ENCODE results near the gene PGF. TPM values are rescaled to one million over a fixed set of nuclear protein-coding genes. Genes with fewer than 3 reads are reported as not detected.

Gene PGF
- total and polyA plus RNA-seq, 4 donors, result 3.0 to 10.0 (median 6.8) TPM

DNA sequence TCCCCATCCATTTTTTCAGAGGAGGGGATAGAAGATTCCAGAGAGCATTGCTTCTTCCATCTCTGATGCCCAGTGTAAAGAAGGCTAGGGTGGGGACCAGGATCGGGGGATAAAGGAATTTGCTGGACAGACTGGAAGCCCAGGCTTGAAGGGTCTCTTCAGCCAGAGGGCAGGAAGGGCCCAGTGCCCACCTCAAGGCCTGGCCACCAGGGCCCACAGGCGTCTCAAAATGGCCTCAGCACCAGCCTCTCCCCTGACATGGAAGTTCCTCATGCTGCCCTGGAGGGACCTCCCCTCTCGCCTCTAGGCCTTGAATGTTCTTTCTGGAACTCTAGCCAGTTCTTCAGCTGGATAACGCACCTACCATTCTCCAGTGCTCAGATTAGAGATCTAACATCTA is 35.1 kb downstream of the PGF start:
- TF ChIP-seq, protein P1, sequence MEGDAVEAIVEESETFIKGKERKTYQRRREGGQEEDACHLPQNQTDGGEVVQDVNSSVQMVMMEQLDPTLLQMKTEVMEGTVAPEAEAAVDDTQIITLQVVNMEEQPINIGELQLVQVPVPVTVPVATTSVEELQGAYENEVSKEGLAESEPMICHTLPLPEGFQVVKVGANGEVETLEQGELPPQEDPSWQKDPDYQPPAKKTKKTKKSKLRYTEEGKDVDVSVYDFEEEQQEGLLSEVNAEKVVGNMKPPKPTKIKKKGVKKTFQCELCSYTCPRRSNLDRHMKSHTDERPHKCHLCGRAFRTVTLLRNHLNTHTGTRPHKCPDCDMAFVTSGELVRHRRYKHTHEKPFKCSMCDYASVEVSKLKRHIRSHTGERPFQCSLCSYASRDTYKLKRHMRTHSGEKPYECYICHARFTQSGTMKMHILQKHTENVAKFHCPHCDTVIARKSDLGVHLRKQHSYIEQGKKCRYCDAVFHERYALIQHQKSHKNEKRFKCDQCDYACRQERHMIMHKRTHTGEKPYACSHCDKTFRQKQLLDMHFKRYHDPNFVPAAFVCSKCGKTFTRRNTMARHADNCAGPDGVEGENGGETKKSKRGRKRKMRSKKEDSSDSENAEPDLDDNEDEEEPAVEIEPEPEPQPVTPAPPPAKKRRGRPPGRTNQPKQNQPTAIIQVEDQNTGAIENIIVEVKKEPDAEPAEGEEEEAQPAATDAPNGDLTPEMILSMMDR (IDR thresholded peaks at IDR 0.05; ENCODE audit: control extremely low read depth, extremely low read depth), result no peak
- Histone ChIP-seq H3K9me3 (ENCODE audit: control insufficient read depth in 4 of 4, insufficient read depth in 3 of 4, low read length in 3 of 4) (no peaks in the 10 kb centered on the region), H3K27ac (ENCODE audit: low read depth in 1 of 2, low read length in 1 of 2) (no peak overlapping the region), H3K36me3 (ENCODE audit: control insufficient read depth in 4 of 4, insufficient read depth in 4 of 4, low read length in 4 of 4) (no peaks in the 10 kb centered on the region), H3K27me3 (ENCODE audit: control insufficient read depth in 3 of 3, insufficient read depth in 3 of 3, low read length in 2 of 3) (peaks cover 0 to 8% (median 5%) of the 10 kb centered on the region in 3 donors), H3K9ac (ENCODE audit: insufficient read depth in 1 of 2, low read length in 2 of 2) (no peak overlapping the region), H3K4me3 (no peak overlapping the region), H3K4me1 (ENCODE audit: control insufficient read depth in 5 of 5, insufficient read depth in 5 of 5, low read length in 5 of 5) (peaks cover 0 to 21% (median 5%) of the 10 kb centered on the region in 5 donors)
- no peak for DNase-seq
- 91 to 97% methylated on average over 4 of the region's 4 CpGs for WGBS, 2 donors
- ATAC-seq (ENCODE audit: insufficient read depth, low FRiP score), result no peak

- TF ChIP-seq, protein P1 (IDR thresholded peaks at IDR 0.05; ENCODE audit: control extremely low read depth, extremely low read depth), result no peak
- no peak overlapping the region for H3K27ac ChIP-seq (ENCODE audit: low read depth in 1 of 2, low read length in 1 of 2)
- no peak overlapping the region for H3K4me3 ChIP-seq
- H3K9me3 ChIP-seq (ENCODE audit: control insufficient read depth in 4 of 4, insufficient read depth in 3 of 4, low read length in 3 of 4), result no peaks in the 10 kb centered on the region
- no peaks in the 10 kb centered on the region for H3K36me3 ChIP-seq (ENCODE audit: control insufficient read depth in 4 of 4, insufficient read depth in 4 of 4, low read length in 4 of 4)
- peaks cover 0 to 5% (median 3%) of the 10 kb centered on the region in 3 donors for H3K27me3 ChIP-seq (ENCODE audit: control insufficient read depth in 3 of 3, insufficient read depth in 3 of 3, low read length in 2 of 3)
- WGBS, 2 donors, result 86 to 88% methylated on average over 22 of the region's 22 CpGs
- DNase-seq (no peak), ATAC-seq (ENCODE audit: insufficient read depth, low FRiP score) (no peak)
- H3K4me1 ChIP-seq (ENCODE audit: control insufficient read depth in 5 of 5, insufficient read depth in 5 of 5, low read length in 5 of 5), result peaks cover 0 to 21% (median 5%) of the 10 kb centered on the region in 5 donors
- H3K9ac ChIP-seq (ENCODE audit: insufficient read depth in 1 of 2, low read length in 2 of 2), result no peak overlapping the region
These were observed 35.8 kb downstream of the PGF start for GRCh38 chr14:74919421-74920165.

DNA sequence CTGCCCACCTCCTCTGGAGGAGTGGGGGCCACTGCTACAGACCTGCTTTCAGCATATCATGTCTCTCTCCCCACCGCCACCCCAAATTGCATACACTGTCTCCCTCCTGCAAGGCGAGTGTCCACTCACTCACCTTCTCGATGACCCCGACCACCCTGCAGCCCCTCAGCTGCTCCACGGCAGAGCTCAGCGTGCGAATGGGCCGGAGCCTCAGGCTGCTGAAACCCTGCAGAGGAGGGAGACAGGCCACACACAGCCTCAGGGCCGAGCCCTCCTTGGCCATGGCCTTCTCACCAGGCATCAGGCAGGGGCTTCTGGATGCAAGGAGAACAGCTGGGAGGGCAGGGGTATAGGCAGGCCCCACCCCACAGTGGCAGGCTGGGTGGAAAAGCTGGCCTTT is 37.0 kb downstream of the PGF start:
- Histone ChIP-seq H3K36me3 (ENCODE audit: control insufficient read depth in 4 of 4, insufficient read depth in 4 of 4, low read length in 4 of 4) (no peaks in the 10 kb centered on the region), H3K9me3 (ENCODE audit: control insufficient read depth in 4 of 4, insufficient read depth in 3 of 4, low read length in 3 of 4) (no peaks in the 10 kb centered on the region), H3K9ac (ENCODE audit: insufficient read depth in 1 of 2, low read length in 2 of 2) (no peak overlapping the region), H3K4me1 (ENCODE audit: control insufficient read depth in 5 of 5, insufficient read depth in 5 of 5, low read length in 5 of 5) (peaks cover 0 to 25% (median 8%) of the 10 kb centered on the region in 5 donors), H3K4me3 (no peak overlapping the region), H3K27me3 (ENCODE audit: control insufficient read depth in 3 of 3, insufficient read depth in 3 of 3, low read length in 2 of 3) (peaks cover 0 to 5% (median under 1%) of the 10 kb centered on the region in 3 donors), H3K27ac (ENCODE audit: low read depth in 1 of 2, low read length in 1 of 2) (no peak overlapping the region)
- TF ChIP-seq, protein P1 (IDR thresholded peaks at IDR 0.05; ENCODE audit: control extremely low read depth, extremely low read depth), result no peak
- no peak for DNase-seq
- 92 to 97% methylated on average over 9 of the region's 9 CpGs for WGBS, 2 donors
- no peak for ATAC-seq (ENCODE audit: insufficient read depth, low FRiP score)
